Body of pancreas (tissue), 4 donors: ENCODE measurements around the gene CER1.

Experiments
- CTCF ChIP-seq, 7 experiments: fragments of 450-650 bp in 4 of 7; fragments of 200-600 bp in 3 of 7; sonication (generic) in 3 of 7; IDR thresholded peaks; one replicate each; pipeline ENCODE4 v1.5.1; 2016 to 2019; ENCODE audit warnings: antibody characterized with exemption in 7 of 7
- POLR2A ChIP-seq, 3 donors: fragments of 450-650 bp; IDR thresholded peaks; one replicate each; pipeline ENCODE4 v1.6.1; 2016; ENCODE audit warnings: antibody characterized with exemption in 3 of 3, mild to moderate bottlenecking in 2 of 3

DNA sequence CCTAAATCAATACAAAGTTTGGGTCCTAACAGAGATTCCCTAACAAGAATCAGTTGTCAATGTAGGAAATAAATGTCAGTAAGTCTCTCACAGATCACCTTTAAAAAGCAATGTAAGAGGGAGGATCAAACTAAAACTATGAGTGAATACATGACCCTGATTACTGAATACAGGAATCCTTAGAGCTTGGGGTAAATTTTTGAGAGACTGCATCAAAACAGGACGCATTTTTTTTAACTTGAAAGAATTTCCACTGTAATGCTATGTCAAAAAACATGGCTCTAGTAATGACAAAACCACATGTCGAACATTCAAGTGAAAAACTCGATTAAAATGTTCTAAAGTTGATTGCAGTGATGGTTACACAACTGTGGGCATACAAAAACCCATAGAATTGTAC lies 51.2 kb downstream of the CER1 start:
- TF ChIP-seq CTCF (IDR thresholded peaks at IDR 0.05) (no peak), POLR2A (IDR thresholded peaks at IDR 0.05) (no peak)
